ENCODE data around the gene TMEM178B.

- TF ChIP-seq POLR2A (IDR thresholded peaks at IDR 0.05): no peak
- no peak for TF ChIP-seq CTCF (IDR thresholded peaks at IDR 0.05 in 4 of 5, conservative IDR thresholded peaks at IDR 0.05 in 1 of 5)
Observed at GRCh38 chr7:141045126-141045841, 28.6 kb upstream of the TMEM178B start.
